ENCODE data around the gene TRIM44.
"Not testable (repeated sequence)": the region's sequence is repeated elsewhere in the genome, so short reads cannot be mapped to it uniquely, and the experiment has no call there.

TRIM44 gene

DNA sequence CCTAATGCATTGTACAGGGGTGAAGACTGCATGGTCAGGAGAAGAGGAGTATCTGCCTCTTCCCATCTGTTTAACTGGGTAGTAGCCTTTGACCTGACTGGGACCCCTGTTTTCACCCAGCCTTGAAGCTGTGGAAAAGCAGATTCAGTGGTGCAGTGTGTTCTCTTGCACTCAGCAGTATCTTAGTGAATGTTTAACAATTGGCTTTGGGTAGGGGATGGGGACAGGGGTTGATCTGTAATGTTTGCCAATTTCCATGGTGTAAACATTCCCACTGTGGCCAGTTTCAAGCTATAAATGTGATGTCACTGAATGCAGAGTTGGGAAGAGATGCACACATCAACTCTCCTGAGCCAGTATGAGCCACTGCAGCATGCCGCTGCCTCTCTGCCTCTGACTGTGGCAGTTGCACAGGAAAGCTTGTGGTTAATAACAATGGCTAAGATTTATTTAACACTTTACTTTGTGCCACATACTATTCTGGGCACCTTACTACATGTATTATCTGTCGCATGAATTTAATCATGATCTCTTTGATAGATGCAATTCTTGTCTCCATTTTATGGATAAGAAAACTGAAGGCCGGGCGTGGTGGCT lies 28.6 kb upstream of the TRIM44 start:
- no peak for DNase-seq

DNA sequence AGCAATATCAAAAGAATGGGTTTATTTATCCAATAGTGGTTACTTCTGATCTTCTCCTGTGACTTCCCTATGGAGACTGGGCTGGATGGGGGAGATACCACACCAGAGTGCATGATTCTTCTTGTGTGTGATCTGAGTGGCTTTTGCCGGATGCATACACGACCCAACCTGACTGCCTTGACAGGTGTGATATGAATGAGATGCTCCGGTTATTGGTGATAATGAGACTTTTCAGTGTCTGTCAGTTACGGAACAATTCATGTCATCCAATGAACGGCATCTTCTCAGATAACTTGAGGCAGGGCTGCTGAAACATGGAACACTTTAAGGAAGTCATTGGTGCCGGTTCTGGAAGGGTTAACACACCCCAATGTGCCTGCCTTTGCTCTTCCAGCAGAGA lies 26.6 kb upstream of the TRIM44 start:
- no peak for DNase-seq

DNA sequence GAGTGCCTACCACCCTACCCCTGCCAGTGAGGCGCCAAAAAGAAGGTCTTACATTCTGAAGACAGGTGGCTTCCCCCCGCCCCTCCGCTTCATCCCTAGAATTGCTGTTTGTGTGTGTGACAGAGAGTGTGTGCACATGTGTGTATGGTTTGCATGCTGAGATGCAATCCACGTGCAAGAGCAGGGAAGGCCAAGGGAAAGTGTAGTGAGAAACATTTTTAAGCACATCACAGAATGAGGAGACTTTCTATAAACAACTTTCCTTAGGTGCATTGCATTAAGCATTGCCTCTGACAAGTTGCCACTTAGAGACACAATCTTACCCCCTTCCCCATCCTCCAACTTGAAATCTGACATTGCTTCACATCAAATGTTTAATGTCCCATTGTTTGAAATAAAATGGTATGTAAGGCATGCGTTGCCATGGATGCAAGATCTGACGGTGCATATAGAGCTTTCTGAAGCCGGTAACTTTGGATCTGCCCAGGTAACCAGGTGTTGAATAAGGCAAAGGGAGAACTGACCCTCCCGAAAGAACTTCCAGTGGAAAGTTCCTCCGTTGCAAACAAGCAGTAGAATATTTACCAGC lies 22.9 kb upstream of the TRIM44 start:
- DNase-seq = peak in 1 of 3 experiments; percentile 74

DNA sequence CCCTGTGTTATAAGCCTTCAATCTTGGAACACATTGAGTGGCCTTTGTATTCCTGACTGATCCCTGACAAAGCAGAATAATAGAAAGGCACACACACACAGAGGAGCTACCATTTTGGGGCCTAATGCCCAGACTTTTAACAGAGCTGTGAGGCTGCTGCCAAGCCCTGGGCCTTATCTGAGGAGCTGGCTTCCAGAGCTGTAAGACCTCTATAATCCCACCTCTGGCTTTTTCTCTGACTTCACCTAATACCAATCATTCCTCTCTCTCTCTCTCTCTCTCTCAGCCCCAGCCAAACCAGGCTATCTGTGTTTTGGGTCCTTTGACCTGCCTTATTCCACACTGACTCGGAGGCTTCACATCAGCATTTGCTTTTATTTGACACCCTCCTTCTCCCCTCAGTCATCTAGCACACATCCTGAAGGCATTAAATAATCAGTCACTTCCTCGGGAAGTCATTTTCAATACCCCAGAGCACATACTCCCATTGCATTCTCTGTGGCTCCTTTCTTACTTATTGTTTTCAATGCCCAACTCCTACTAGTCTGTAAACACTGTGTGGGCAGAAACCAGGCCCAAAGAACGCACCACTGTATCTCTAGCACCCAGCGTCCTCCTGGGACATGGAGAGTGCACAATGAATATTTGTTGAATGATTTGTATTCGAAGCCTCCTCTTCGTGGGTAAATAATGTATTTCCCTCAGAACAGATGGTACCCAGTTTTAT lies 21.2 kb upstream of the TRIM44 start:
- no peak for DNase-seq

DNA sequence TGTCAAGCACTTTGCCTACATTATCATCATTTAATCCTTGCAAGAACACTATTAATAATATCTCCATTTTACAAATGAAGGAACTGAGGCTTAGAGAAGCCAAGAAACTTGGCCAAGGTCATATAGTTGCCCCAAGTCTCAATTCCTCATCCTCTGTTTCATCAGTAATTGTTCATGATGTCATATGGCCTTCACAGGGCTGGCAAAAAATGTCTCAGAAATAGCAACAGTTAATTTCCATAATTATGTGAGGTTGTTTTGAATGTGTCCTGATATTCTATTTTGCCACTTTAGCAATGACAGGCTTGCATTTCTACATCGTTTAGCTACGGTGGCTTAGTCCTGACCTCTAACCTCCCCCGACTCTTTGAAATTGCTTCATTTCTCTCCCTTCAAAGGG lies 20.6 kb upstream of the TRIM44 start:
- no peak for DNase-seq

DNA sequence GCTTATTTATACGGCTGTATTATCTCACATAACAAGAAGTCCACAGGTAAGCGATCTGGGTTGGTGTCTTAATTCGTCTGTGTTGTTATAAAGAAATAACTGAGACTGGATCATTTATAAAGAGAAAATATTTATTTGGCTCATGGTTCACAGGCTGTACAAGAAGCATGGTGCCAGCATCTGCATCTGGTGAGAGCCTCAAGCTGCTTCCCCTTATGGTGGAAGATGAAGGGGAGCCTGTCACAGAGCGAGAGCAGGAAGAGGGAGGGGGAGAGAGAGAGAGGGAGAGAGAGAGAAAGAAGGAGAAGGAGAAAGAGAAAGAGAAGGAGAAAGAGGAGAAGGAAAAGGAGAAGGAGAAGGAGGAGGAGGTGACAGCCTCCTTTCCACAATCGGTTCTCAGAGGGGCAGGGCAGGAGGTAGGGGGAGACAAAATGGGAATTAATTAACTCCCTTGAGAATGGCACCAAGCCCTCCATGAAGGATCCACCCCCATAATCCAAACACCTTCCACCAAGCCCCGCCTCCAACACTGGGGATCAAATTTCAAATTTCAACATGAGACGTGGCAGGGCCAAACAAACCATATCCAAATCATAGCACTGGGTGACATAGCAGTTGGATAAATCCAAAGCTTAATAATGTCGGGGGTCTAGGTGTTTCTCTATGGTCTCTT lies 15.0 kb upstream of the TRIM44 start:
- DNase-seq = peak in 2 of 3 experiments; percentile 22 to 53

DNA sequence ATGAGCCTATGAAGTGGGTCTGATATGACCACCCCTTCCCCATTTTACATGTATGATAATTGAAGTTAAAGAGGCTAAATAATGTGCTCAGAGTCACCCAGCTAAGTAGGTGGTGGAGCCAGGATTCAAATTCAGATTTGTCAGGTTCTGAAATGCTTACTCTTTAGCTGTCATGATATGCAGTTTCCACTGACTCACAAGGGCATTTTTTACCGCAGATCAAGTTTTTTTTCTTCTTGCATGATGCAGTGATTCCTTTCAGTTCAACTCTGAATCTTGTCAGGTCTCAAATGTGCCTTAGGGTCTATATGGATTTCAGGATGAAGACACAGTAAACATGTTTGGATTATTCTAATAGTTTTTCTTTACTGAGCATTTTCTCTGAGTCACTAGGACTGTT lies 12.6 kb upstream of the TRIM44 start:
- DNase-seq = no peak

DNA sequence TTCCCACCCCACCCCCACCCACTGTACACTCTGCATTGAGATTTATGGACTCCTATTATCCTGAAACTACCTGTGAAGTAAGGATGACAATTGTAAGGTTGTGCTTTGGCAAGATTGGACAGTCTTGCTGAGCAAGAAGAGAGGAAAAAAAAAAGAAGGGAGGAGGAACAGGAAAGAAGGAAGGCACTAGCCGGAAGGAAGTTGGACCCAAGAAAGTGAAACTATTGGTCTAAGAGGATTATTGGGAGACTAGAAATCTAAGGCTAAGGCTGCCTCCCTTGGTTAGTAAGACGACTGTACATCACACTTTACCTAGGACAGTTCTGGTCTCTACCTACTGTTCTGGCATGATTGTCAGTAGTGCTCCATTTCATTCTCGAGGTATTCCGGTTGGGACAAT lies 12.1 kb upstream of the TRIM44 start:
- DNase-seq = no peak

DNA sequence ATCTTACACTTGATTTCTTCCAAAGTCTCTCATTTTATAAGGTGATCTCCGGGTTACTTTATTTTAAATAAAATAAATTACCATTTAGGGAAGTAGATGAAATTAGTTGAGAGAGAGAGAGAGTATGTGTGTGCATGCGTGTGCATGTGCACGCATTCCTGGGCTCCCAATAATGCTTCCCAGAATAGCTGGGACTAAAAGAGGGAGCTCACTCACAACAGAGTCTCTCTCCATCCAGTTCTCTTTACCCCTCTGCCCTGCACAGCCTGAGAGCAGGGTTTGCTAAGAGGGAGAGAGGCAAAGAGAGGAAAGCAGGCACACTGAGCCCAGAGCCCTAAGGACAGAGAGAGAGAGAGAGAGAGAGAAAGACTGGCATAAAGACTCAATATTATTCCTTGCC lies 11.3 kb upstream of the TRIM44 start:
- no peak for DNase-seq

DNA sequence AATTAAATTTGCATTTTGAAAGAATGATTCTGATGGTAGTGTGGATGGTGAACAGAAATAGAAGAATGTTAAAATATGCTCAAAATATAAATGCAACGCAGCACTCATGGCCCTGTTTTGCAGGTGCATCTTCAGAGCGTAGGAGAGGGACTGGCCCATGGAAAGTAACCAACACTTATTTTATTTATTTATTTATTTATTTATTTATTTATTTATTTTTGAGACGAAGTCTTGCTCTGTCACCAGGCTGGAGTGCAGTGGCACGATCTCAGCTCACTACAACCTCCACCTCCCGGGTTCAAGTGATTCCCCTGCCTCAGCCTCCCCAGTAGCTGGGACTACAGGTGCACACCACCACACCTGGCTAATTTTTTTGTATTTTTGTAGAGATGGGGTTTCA lies 9.8 kb upstream of the TRIM44 start:
- DNase-seq = not testable (repeated sequence)

DNA sequence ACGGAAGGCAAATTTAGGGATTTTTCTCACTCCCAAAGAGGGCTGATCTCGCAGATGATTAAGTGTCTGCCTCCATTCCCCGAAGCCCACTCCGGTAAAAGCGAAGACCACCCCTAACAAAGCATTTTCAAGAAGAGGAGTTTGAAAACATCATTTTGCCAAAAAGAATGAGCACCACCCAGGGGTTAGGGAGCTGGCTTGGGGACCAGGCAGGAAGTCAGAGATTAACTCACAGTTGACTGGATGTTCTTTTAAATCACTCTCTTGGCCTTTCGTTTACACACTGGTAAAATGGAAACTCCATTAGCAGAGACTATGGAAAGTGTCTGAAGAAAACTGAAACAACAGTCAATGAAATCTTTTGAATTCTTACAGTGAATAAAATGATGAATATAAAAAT lies 7.9 kb upstream of the TRIM44 start:
- DNase-seq = peak in 1 of 3 experiments; percentile 41

DNA sequence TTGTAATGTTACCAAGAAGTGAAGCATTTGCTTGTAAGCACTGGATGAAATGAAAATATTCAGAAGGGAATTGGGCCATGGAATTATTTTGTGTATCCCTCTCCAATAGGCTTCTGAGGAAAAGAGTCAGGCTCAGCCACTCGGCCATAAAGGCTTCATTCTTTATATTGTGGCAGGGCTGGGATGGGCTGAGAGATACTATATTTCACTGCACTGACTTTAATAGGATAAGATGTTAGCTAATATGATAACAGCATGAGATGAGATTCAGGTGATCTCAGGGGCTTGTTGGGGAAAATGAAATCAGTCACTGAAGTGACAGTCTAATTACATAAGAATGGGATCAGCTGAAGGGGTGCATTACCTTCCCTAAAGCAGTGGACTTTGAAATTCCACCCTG lies 7.3 kb upstream of the TRIM44 start:
- no peak for DNase-seq

DNA sequence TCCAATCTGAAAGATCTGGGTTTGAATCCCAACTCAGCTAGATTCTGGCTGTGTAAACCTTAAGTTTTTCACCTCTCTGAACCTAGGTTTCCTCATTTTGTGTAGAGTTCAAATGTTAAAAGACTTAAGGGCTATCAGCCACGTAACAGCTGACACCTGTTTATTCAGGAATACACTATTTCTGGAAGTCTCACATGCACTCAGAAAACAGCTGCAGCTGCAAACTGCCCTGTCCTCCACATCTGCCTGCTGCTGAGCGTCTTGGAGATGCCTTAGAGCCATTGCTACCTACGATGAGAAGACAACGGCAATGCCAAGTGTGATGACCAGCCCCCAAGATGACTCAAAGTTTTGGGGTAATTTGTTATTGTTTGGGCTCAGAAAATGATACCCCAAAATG lies 6.7 kb upstream of the TRIM44 start:
- DNase-seq = no peak

DNA sequence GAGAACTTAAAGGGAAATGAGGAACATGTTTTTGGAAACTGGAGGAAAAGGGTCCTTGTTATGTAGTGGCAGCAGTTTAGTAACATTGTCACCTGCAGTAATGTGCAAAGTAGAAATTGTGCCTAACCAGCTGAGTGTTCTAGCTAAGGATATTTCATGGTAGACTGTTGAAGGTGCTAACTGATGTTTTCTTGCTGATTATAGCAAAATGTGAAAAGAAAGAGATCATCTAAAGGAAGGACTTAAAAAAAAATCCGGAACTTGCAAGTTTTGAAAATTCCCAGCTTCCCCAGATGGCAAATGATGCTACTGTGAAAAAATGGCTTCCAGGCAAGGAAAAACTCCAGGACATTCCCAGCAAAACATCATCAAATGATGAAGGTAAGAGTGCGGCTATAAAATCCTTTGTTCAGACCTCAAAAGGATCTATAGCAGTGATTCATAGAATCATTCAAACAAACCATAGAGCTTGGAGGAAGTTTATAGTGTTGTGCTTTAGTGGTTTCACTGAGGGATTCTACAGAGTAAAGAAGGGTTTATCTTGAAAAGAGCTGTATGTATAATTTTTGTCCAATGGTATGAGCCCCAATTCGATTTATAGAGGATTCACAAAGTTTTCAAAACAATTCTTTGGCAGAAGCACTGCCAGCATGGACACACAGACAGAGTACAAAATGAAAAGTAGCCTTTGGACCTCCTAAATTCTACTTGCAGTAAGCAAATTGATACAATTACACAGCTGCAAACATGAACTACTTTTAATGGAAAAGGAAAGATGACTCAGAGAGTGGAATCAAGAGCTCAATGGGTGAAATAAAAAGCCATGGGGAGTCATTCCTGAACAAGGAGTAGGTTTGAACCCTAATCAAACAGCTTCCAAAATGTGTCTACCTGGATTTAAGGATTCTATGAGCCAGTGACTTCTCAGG lies 4.3 kb upstream of the TRIM44 start:
- no peak for DNase-seq

DNA sequence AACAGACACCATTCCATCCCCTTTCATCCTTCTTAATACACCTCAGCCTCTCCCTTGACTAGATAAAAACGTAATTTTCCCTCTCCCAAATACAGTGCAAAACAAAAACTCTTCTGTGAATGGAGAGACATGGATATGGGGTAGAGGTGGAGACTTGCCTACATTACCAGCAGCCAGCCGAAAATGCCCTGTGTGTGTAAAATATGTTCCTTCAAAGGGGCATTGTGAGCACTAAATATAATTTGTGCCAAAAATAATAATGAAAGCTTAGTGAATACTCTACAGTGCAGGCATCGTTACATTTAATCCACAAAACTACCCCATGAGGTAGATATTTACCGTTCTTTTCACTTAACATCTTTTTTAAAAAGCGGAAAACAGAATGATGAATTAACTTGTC lies 1.0 kb upstream of the TRIM44 start:
- DNase-seq = peak in 1 of 3 experiments; percentile 59

DNA sequence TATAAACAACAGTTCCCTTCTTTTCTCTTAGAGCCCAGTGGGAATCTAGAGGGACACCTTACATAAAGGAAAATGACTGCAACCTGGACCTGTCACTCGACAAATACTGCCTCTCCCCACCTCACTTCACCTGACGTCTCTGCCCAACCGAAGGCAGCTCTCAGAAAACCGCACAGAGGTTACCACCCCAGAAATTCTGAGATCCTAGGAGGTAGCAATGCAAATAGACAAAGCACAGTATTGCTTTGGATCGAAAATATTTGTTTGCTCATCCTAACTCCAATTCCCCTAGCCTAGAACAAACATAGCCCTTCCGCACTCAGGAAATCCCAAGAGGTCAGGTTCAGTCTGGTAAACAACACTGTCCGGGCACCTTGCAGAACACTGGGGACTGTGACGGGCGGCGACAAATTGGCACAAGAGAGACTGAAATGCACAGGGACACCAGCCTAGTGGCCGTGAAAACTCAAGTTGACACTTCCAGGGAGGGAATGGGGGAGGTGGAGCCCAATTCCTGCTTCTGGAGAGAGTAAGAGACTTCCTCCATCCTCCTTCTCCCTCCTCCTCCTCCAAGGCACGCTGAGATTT lies 420 bp upstream of the TRIM44 start:
- peak; percentile 75 to 89 (median 80) for DNase-seq

DNA sequence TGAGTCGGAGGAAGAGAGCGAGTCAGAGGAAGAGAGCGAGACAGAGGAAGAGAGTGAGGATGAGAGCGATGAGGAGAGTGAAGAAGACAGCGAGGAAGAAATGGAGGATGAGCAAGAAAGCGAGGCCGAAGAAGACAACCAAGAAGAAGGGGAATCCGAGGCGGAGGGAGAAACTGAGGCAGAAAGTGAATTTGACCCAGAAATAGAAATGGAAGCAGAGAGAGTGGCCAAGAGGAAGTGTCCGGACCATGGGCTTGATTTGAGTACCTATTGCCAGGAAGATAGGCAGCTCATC lies 780 bp downstream of the TRIM44 start:
- DNase-seq = peak in 2 of 3 experiments; percentile 52 to 70

DNA sequence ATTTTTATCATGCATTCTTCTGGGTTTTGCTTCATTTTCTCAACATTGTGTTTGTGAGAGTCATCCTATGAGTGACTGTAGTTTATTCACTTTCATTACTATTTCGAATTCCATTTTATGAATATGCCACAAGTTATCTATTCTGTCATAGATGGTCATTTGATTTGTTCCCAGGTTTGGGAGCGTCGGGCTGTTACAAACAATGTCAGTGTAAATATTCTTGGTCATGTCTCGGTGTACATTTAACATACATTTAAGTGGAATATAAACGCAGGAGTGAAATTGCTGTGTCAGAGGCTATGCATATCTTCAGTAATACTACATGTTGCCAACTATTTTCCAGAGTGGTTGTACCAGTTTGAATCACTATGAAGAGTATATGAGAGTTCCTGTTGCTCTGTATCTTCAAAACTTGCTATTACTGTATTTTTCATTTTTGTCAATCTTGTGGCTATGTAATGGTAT lies 2.4 kb downstream of the TRIM44 start:
- peak in 1 of 3 experiments; percentile 9 for DNase-seq

DNA sequence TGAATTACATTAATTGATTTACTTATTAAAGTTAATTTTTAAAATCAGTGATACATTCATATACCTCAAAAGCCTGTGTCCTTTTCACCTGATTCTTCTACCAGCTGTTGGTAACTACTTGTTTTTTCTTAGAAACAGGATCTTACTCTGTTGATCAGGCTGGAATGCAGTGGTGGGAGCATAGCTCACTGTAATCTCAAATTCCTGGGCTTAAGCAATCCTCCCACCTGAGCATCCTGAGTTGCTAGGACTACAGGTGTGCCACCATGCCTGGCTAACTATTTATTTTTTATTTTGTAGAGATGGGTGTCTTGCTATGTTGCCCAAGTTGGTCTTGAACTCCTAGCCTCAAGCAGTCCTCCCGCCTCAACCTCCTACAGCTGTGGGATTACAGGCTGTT lies 4.7 kb downstream of the TRIM44 start:
- DNase-seq = no peak

DNA sequence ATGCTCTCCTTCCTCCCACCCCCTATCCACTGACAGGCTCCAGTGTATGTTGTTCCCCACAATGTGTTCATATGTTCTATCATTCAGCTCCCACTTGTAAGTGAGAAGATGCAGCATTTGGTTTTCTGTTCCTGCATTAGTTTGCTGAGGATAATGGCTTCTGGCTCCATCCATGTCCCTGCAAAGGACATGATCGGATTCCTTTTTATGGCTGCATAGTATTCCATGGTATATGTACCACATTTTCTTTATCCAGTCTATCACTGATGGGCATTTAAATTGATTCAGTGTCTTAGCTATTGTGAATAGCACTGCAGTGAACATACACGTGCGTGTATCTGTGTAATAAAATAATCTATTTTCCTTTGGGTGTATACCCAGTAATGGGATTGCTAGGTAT lies 5.8 kb downstream of the TRIM44 start:
- DNase-seq = not testable (repeated sequence)

DNA sequence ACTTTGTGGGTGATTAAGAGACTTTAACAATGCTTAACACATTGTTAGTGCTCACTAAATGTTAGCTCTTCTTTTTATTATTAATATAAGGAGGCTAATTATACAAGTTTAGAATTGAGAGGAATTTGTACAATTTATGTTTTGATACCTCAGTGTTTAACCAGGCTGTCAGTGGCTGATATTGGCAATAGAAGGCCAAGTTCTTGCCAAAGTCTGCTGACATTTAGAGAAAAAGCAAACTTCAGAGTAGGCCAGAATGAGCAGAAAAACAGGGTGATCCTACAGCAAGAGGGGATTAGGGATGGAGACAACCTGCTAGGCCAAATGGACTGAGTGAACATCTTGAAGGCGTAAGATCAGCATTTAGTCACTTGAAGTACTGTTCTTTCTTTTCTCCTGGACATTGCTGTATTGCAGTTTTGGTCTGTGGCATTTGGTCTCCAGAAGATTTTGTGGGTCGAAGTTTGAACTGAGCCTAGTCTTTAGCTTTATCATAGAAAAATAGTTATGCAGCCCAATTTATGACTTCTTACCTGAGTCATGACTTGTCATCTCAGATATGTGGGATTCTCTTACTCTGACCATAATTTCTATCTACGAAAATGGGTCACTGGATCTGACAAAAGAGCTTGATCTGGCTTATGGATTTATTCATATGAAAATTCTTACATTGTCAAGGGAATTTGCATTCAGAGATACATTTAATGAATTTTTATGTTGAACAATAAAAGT lies 9.0 kb downstream of the TRIM44 start:
- no peak for DNase-seq

DNA sequence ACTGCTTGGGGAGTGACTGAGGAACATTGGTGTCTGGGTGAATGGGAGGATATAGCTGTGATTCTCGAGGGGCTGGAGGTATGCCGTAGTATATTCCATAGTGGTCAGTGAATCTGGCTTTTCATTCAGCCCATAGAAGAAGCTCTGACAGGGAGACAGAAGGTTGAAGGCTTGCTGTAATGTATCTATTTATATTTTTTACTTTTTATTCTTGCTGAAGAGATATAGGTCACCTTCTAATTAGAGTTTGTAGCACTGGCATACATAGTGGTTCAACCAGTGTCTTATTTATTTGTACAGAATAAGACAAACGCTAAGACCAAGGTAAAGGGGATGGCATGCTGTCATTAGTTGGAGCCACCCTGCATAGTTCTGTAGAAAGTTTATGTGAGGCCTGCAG lies 10.0 kb downstream of the TRIM44 start:
- DNase-seq = no peak
